ENCODE measurements around the gene ANTXR2. TPM values are rescaled to one million over a fixed set of nuclear protein-coding genes. Genes with fewer than 3 reads are reported as not detected.
A peak's percentile ranks its signal among the peaks of the same experiment; 100 is the strongest.

Gene ANTXR2
- total and polyA plus RNA-seq, 2 donors from 2014 or later = 10.6 to 33.1 TPM

GRCh38 chr4:80071604-80072227 is 1.3 kb downstream of the ANTXR2 start:
- intact Hi-C loops (cut with DNase I) = no loop called here
- DNase-seq = no peak
- Histone ChIP-seq H3K4me3 (ENCODE audit: low read length in 3 of 3) (peak overlapping the region; percentile 65 to 81 (median 77)), H3K9me3 (ENCODE audit: control insufficient read depth in 2 of 3, insufficient read depth in 1 of 3, low read length in 3 of 3) (no peaks in the 10 kb centered on the region), H3K4me1 (ENCODE audit: control insufficient read depth in 2 of 3, insufficient read depth in 2 of 3, low read depth in 1 of 3, low read length in 3 of 3) (peaks cover 0 to 7% (median 0%) of the 10 kb centered on the region in 3 donors), H3K36me3 (ENCODE audit: control insufficient read depth in 2 of 3, insufficient read depth in 3 of 3, low read length in 3 of 3) (no peaks in the 10 kb centered on the region), H3K27me3 (ENCODE audit: control insufficient read depth, insufficient read depth, low read length) (no peaks in the 10 kb centered on the region), H3K9ac (ENCODE audit: low read length in 3 of 3) (peak overlapping the region; percentile 1 to 72 (median 68)), H3K27ac (ENCODE audit: low read depth in 2 of 2, low read length in 2 of 2) (peak overlapping the region; percentile 84 to 87)
- TF ChIP-seq, protein P1, sequence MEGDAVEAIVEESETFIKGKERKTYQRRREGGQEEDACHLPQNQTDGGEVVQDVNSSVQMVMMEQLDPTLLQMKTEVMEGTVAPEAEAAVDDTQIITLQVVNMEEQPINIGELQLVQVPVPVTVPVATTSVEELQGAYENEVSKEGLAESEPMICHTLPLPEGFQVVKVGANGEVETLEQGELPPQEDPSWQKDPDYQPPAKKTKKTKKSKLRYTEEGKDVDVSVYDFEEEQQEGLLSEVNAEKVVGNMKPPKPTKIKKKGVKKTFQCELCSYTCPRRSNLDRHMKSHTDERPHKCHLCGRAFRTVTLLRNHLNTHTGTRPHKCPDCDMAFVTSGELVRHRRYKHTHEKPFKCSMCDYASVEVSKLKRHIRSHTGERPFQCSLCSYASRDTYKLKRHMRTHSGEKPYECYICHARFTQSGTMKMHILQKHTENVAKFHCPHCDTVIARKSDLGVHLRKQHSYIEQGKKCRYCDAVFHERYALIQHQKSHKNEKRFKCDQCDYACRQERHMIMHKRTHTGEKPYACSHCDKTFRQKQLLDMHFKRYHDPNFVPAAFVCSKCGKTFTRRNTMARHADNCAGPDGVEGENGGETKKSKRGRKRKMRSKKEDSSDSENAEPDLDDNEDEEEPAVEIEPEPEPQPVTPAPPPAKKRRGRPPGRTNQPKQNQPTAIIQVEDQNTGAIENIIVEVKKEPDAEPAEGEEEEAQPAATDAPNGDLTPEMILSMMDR (IDR thresholded peaks at IDR 0.05; ENCODE audit: borderline replicate concordance, extremely low read depth, insufficient read depth) = no peak
- FAIRE-seq = no peak

- Histone ChIP-seq H3K9me3 (ENCODE audit: control insufficient read depth in 2 of 3, insufficient read depth in 1 of 3, low read length in 3 of 3) (no peaks in the 10 kb centered on the region), H3K36me3 (ENCODE audit: control insufficient read depth in 2 of 3, insufficient read depth in 3 of 3, low read length in 3 of 3) (no peaks in the 10 kb centered on the region), H3K27ac (ENCODE audit: low read depth in 2 of 2, low read length in 2 of 2) (peak overlapping the region in 1 of 2 donors; percentile 3), H3K27me3 (ENCODE audit: control insufficient read depth, insufficient read depth, low read length) (no peaks in the 10 kb centered on the region), H3K4me1 (ENCODE audit: control insufficient read depth in 2 of 3, insufficient read depth in 2 of 3, low read depth in 1 of 3, low read length in 3 of 3) (peaks cover 0 to 7% (median 0%) of the 10 kb centered on the region in 3 donors), H3K4me3 (ENCODE audit: low read length in 3 of 3) (peak overlapping the region; percentile 65 to 81 (median 77)), H3K9ac (ENCODE audit: low read length in 3 of 3) (peak overlapping the region in 1 of 3 donors; percentile 6)
- TF ChIP-seq, protein P1 (IDR thresholded peaks at IDR 0.05; ENCODE audit: borderline replicate concordance, extremely low read depth, insufficient read depth) = no peak
- intact Hi-C loops (cut with DNase I) = no loop called here
- peak in 1 of 5 donors; percentile 18 for DNase-seq
- no peak for FAIRE-seq
These were observed 2.0 kb downstream of the ANTXR2 start for GRCh38 chr4:80070880-80071603.

GRCh38 chr4:80069837-80070731 is 2.9 kb downstream of the ANTXR2 start:
- intact Hi-C loops (cut with DNase I) = no loop called here
- peaks cover 0 to 7% (median 0%) of the 10 kb centered on the region in 3 donors for H3K4me1 ChIP-seq (ENCODE audit: control insufficient read depth in 2 of 3, insufficient read depth in 2 of 3, low read depth in 1 of 3, low read length in 3 of 3)
- no peaks in the 10 kb centered on the region for H3K27me3 ChIP-seq (ENCODE audit: control insufficient read depth, insufficient read depth, low read length)
- DNase-seq (no peak), FAIRE-seq (no peak)
- H3K4me3 ChIP-seq (ENCODE audit: low read length in 3 of 3) = no peak overlapping the region
- H3K9ac ChIP-seq (ENCODE audit: low read length in 3 of 3) = no peak overlapping the region
- H3K36me3 ChIP-seq (ENCODE audit: control insufficient read depth in 2 of 3, insufficient read depth in 3 of 3, low read length in 3 of 3) = no peaks in the 10 kb centered on the region
- TF ChIP-seq, protein P1 (IDR thresholded peaks at IDR 0.05; ENCODE audit: borderline replicate concordance, extremely low read depth, insufficient read depth) = no peak
- H3K9me3 ChIP-seq (ENCODE audit: control insufficient read depth in 2 of 3, insufficient read depth in 1 of 3, low read length in 3 of 3) = no peaks in the 10 kb centered on the region
- H3K27ac ChIP-seq (ENCODE audit: low read depth in 2 of 2, low read length in 2 of 2) = no peak overlapping the region
